RCC 7860 (cell line): ENCODE results near the gene SZT2.

ENCODE experiments used
- DNase-seq: peaks from one replicate; pipeline ENCODE4 v3.0.0-alpha.2; 2015; ENCODE audit warnings: low spot score
- FAIRE-seq: peaks from 2 replicates; lab custom pipeline; 2012; peaks lifted over from hg19 to GRCh38; lab: Jason Lieb, UNC

Gene SZT2

DNA sequence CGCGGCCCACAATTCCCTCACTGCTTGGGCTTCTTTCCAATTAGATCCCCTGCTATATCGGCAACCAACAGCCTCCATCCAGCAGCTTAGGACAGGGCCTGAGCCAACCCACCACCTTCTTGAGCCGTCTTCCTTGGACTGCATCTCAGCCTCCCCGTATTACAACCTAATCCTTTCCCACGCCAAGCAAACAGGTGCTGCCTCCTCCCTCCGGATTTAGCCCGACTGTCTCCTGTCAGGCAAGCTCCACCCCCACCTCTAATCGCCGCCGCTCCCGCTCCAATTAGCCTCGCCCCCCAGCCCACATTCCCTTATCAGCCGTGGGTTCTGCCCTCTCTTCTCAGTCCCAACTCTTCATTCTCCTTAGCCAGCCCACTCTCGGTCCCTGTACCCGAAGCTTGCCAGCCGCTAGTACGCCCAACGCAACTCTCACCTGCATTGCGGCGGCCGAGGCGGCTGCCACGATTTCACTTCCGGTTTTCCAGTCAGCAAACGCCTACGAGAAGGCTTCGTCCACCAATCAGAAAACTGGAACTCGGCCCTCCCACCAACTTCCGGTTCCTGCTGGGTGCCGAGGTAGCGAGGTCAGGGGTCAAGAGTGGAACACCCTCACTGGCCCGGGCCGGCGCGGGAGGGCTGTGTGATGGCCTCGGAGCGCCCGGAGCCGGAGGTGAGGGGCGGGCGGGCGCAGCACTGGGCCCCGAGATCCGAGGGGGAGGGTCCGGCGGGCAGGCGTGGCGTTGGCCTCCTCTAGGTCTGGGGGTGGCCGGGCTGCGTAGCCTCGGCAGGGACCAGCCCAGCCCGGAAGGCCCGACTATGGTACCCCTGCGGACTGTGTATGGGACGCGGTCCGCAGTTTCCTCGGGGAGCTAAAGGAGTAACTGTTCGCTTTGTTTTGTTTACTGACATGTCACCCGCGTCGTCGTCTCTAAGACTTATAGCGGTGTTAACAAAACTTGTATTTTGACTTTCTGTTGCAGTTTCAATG lies at the start of gene SZT2, which contains the start of gene MED8:
SZT2 (plus strand) TSS at position 574 of the 988 bp plus-strand sequence; CDS start at position 644, 70 bp downstream.
MED8 (minus strand) TSS at position 475 of the 988 bp plus-strand sequence; CDS start at position 439, 36 bp downstream.
- FAIRE-seq, result peak; percentile 62
- DNase-seq, result peak; percentile 88

- FAIRE-seq (no peak), DNase-seq (no peak)
These were observed 49.1 kb upstream of the SZT2 start for GRCh38 chr1:43340559-43340958.

DNA sequence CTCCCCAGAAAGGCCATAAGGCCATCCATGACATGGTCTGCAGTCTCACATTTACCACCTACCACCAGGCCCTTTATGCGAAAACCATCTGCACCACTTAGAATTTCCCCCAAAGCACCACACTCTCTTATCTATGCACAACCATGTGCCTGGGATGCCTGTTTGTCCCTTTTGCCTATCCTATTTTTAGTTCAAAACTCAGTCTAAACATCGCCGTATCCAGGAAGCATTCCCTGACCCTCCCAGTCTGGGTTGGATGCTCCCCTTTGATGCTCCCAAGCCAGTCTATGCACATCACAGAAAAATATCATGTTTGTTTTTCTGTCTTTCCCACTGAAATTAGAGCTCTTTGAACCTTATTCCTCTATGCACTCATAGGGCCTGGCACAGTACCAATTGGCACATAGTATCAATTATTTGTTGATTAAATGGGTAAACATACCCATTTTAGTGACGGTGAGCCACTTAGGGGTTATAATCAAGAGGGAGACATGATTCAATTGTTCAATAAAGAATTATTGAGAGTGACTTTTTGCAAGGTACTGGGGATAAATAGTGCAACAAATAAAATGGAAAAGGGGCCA lies 45.3 kb upstream of the SZT2 start:
- DNase-seq, result no peak
- no peak for FAIRE-seq

DNA sequence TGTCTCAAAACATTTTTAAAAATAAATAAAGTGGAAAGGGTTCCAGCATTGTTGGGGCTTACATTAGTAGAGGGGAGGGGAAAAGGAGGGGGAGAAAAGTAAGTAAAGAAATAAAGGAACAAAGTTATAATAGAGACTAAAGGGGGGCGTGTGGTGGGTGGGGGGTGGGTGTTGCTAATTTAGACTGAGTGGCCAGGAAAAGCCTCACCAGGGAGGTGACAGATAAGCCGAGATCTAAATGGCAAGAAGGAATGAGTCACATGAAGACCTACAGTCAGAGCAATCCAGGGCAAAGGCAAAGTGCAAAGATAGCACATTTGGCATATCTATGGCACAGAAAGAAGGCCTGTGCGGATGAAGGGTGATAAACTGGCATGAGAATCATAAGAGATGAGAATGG lies 44.6 kb upstream of the SZT2 start:
- no peak for DNase-seq
- no peak for FAIRE-seq

DNA sequence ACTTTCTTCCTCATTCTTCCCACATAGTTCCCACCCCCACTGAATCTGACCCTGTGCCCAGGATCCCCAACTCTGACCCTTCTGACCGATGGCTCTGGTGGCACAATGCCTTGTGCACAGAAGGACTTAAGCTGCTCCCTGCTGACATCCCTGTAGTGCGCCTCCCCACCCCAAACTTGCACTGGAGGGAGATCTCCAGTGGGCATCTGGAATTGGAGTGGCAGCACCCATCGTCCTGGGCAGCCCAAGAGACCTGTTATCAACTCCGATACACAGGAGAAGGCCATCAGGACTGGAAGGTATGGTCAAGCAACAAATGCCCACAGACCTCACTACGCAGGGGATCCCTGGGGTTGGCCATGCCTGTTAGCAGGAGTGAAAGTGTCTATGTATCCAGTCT lies 43.1 kb upstream of the SZT2 start:
- DNase-seq (no peak), FAIRE-seq (no peak)

DNA sequence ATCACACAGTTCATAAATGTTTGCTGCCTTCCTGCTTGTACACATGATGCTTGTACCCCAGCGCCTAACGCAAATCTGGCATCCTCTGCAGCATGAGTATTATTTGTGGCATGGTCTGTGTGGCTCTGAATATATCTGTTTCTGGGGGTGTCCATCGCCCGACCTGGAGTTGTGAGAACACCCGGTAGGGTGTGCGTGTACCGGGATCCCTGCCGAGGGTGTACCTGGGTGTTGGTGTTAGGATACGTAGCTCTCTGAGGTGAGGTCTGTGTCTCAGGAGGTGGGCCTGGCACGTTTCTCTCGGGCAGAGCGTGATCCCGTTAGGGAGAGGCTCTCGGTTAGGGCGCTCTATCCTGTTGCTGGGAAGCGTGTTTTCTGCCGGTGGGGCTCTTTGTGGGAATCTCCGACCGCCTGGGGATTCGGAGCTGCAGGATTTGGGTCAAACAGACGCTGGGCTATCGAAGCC lies 41.3 kb upstream of the SZT2 start:
- no peak for FAIRE-seq
- no peak for DNase-seq

DNA sequence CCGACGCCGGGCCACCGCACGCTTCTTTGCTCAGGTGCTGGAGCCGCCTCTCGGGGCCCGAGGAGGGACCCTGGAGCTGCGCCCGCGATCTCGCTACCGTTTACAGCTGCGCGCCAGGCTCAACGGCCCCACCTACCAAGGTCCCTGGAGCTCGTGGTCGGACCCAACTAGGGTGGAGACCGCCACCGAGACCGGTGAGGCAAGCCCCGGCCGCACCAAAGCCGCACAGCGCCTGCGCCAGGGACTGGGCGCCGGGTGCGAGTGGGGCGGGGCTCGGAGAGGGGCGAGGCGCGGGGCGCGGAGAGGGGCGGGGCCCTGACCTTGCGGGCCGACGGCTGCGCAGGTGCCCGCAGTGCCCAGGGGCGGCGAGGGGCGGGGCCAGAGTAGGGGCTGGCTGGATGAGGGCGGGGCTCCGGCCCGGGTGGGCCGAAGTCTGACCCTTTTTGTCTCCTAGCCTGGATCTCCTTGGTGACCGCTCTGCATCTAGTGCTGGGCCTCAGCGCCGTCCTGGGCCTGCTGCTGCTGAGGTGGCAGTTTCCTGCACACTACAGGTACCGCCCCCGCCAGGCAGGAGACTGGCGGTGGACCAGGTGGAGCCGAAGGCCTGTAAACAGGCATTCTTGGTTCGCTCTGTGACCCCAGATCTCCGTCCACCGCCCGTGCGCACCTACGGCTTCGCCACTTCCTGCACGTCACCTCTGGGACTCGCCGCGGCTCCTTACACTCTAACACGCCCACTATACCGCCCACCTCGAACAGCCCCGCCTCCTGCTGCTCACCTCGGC lies 40.7 kb upstream of the SZT2 start:
- no peak for FAIRE-seq
- peak; percentile 70 for DNase-seq

- FAIRE-seq (no peak), DNase-seq (no peak)
These were observed 39.9 kb upstream of the SZT2 start for GRCh38 chr1:43349594-43350306.

GRCh38 chr1:43350976-43351375 lies 38.7 kb upstream of the SZT2 start:
- FAIRE-seq, result no peak
- DNase-seq, result no peak

- DNase-seq (no peak), FAIRE-seq (no peak)
These were observed 38.0 kb upstream of the SZT2 start for GRCh38 chr1:43351421-43352350.

DNA sequence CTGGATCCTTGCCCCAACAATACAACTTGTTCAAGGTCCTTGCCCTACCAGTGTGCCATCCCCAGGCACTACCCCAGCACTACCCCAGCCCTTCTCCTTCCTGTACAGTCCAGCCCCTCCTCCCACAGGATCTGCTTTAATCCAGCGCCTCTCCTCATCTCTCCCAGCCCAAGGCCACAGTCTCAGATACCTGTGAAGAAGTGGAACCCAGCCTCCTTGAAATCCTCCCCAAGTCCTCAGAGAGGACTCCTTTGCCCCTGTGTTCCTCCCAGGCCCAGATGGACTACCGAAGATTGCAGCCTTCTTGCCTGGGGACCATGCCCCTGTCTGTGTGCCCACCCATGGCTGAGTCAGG lies 37.4 kb upstream of the SZT2 start:
- no peak for DNase-seq
- FAIRE-seq, result no peak

DNA sequence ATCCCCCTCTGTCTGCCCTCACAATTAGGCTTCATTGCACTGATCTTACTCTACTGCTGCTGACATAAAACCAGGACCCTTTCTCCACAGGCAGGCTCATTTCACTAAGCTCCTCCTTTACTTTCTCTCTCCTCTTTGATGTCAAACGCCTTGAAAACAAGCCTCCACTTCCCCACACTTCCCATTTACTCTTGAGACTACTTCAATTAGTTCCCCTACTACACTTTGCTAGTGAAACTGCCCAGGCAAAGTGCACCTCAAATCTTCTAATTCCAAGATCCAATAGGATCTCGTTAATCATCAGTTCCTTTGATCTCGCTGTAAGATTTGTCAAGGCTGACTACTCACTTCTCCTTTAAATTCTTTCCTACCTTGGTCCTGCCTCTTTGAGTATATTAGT lies 36.8 kb upstream of the SZT2 start:
- DNase-seq, result no peak
- FAIRE-seq, result no peak

DNA sequence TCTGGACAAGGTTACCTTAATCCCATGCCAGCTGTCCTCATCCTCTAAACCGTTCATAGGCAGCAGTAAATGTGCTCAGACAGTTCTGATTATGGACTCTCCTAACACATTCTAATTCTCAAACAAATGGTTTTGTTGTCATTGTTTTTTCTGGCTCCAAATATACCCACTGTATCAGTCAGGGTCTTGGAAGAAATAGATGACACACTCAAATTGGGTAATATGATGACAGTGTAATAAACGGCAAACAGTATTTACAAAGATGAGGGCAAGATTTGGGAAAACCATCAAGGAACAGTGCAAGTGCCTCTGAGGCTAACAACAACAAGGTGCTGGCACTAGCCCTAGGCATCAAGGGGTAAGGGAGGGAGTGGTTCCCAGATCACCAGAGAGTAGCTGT lies 35.2 kb upstream of the SZT2 start:
- FAIRE-seq, result no peak
- no peak for DNase-seq

DNA sequence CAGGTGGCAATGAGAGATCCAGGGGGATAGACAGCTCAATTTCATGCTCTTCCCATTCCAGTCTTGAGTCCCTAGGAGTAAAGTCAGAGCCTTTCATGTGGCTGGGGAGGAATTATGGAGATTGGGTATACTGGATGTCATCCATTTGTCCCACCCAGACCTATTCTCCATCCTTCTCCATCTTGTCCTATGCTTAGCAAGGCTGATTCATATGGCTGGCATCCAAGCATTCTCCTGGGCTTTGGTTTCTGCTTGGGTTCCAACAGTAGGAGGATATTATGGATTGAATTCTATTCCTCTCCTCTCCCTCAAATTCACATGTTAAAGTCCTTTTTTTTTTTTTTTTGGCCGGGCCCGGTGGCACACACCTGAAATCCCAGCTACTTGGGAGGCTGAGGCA lies 34.8 kb upstream of the SZT2 start:
- DNase-seq (no peak), FAIRE-seq (no peak)

DNA sequence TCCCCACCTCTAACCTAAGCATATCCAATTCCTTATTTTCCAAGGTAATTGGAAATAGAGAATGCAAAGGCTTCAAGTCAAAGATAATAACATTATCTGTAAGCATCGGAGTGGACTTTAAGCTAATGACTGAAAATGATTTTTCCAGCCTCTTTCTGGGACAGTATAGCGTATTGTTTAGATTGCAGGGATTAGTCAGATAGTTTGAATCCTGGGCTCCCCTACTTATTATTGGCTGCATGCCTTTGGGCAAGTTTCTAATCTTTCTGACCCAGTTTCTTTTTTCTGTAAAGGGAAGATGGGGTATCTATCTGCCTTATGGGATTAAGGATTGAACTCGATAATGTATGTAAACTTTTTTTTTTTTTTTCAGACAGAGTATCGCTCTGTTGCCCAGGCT lies 32.4 kb upstream of the SZT2 start:
- no peak for DNase-seq
- FAIRE-seq, result no peak

- DNase-seq (peak; percentile 39), FAIRE-seq (no peak)
These were observed 31.5 kb upstream of the SZT2 start for GRCh38 chr1:43358121-43358745.

DNA sequence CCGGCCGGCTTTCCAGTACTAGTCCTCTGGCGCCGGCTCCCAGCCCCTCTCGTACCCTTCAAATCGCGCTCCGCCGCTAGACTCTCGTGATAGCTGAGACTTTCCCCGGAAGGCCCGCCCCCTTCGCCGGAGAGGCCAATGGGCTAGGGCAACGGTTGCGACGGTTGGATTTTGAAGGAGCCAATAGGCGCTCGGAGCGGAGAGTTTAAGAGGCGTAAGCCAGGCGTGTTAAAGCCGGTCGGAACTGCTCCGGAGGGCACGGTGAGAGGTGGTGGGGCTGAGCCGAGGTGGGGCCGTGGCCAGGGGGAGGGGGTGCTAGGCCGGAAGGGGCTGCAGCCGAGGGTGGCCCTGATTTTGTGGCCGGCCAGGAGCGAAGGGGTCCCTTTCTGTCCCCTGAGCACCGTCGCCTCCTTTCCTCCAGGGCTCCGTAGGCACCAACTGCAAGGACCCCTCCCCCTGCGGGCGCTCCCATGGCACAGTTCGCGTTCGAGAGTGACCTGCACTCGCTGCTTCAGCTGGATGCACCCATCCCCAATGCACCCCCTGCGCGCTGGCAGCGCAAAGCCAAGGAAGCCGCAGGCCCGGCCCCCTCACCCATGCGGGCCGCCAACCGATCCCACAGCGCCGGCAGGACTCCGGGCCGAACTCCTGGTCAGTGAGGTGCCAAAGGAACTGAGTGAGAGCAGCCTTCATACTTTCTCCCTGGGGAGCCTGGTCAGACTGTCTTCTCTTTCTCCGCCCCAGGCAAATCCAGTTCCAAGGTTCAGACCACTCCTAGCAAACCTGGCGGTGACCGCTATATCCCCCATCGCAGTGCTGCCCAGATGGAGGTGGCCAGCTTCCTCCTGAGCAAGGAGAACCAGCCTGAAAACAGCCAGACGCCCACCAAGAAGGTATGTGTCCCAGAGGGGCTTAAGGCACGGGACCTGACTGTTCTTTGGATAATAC lies 30.7 kb upstream of the SZT2 start, which contains the start of gene CDC20:
CDC20 (plus strand) TSS at position 236 of the 948 bp plus-strand sequence; CDS start at position 471, 235 bp downstream.
- peak; percentile 83 for FAIRE-seq
- peak; percentile 95 for DNase-seq

GRCh38 chr1:43359696-43360095 lies 30.0 kb upstream of the SZT2 start:
- peak; percentile 48 for DNase-seq
- no peak for FAIRE-seq
